Esophagus (tissue), 2 donors: ENCODE measurements around the gene UBE2L5. TPM values are rescaled to one million over a fixed set of nuclear protein-coding genes. Genes with fewer than 3 reads are reported as not detected.

ENCODE experiments used
- H3K27ac ChIP-seq, 2 donors: one replicate each; pipeline ENCODE4 v1.5.1; 2013; ENCODE audit warnings: low read depth in 2 of 2, mild to moderate bottlenecking in 2 of 2, inconsistent platforms in 1 of 2, low read length in 1 of 2, moderate library complexity in 1 of 2
- H3K27me3 ChIP-seq, 2 donors: one replicate each; pipeline ENCODE4 v1.6.1; 2013; ENCODE audit warnings: low read length in 2 of 2, control low read depth in 1 of 2, mild to moderate bottlenecking in 1 of 2; ENCODE audit not compliant: insufficient read depth in 2 of 2, control insufficient read depth in 1 of 2
- H3K36me3 ChIP-seq, 2 donors: one replicate each; pipeline ENCODE4 v1.6.1; 2013; ENCODE audit warnings: low read length in 1 of 2; ENCODE audit not compliant: control insufficient read depth in 2 of 2, insufficient read depth in 2 of 2
- H3K4me1 ChIP-seq, 2 donors: one replicate each; pipeline ENCODE4 v1.6.1; 2013; ENCODE audit warnings: low read length in 1 of 2; ENCODE audit not compliant: control insufficient read depth in 2 of 2, insufficient read depth in 2 of 2
- H3K4me3 ChIP-seq, 2 donors: one replicate each; pipeline ENCODE4 v1.5.1; 2013; ENCODE audit warnings: low read length in 2 of 2, mild to moderate bottlenecking in 2 of 2, low read depth in 1 of 2, moderate library complexity in 1 of 2
- H3K9me3 ChIP-seq, 2 donors: one replicate each; pipeline ENCODE4 v1.6.1; 2013; ENCODE audit warnings: mild to moderate bottlenecking in 2 of 2, low read depth in 1 of 2, low read length in 1 of 2, moderate library complexity in 1 of 2; ENCODE audit not compliant: control insufficient read depth in 2 of 2, insufficient read depth in 1 of 2
- WGBS, 2 donors: extraction: QIAGEN DNeasy Blood & Tissue Kit; methylation state at CpG; one replicate each; pipeline ENCODE4 v1.1.7; 2013; 5-methylcytosine and 5-hydroxymethylcytosine counted together
- polyA plus RNA-seq, 2 donors: library from polyadenylated mRNA; stranded (reverse); fragments of 200-250 nt; gene quantifications; one replicate each; pipeline ENCODE4 v1.2.3, GENCODE V29; 2013
- donor health status: healthy with polysubstance abuse.
- donor health status: Bipolar disorder and iron deficiency.

The UBE2L5 gene
- polyA plus RNA-seq, 2 donors: 0.06 to 0.45 TPM

DNA sequence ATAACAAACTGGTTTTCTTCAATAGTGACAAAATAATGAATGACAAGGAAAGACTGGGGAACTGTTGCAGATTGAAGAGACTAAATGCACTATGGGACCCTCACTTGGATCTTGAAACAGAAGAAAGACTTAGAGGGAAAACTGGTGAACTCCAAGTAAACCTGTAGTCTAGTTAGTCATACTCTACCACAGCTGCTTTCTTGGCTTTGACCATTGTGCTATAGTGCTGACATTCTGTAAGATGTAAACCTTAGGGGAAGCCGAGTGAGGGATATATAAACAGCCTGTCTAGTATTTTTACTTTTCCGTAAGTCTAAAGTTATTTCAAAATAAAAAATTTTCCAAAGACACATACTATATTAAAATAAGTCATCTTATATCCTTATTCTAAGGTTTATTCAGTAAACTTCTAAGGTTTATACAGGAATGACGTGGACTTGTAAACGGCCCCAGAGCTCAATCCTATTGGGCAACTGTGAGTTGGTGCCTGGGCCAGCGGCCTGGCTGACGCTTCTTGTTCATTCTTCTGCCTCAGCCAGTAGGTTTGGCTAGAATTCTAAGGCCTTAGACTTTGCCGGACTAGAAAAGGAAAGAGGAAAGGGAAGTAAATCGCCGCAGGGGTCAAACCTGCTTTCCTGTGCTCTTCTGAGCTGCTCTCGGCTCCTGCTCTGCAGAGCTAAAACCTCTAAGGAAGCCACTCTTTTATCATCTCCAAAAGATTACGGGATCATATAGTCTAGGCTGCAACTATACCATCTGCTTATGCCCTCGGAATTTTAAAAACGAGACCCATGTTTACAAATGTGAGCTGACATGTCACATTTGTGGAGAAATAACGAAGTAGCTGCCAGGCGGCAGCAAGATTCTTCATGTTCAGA lies 33.6 kb upstream of the UBE2L5 start:
- H3K4me3 ChIP-seq: no peak overlapping the region
- no peaks in the 10 kb centered on the region for H3K4me1 ChIP-seq
- H3K27ac ChIP-seq: peak overlapping the region; percentile 77 to 83
- no peaks in the 10 kb centered on the region for H3K9me3 ChIP-seq
- WGBS, 2 donors: 21 to 35% methylated on average over 15 of the region's 15 CpGs
- H3K27me3 ChIP-seq: no peaks in the 10 kb centered on the region
- H3K36me3 ChIP-seq: no peaks in the 10 kb centered on the region

DNA sequence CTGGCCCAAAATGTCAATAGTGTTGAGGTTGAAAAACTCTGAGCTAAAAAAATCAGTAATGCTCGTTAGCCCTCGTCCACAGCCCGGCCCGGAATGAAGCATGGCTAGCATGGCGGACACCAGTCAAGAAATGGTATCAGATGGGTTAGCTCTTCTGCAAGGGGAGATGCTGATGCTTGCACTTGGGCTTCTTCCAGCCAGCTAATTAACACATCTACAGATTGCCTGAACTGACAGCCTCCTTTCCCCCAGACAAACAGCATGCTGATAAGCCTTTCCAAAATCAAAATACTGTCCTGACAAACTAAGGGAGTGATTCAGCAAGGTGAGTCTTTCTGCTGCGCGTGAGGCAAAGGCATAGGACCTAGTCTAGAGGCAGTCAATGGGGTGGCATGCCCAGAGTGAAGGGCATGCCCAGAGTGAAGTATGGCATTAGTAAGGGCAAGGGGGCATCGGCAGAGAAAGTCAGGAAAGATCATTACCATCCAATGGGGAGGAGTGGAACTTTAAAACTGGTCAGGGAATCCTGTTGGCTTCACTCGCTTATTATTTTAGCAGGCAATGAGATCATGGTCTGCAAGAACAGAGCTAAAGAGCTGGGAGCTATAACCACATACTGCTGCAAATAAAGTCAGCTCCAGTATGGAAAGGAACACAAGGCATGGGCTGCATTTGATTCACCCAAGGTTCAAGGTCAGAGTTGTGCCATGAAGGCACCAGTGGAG lies 30.2 kb upstream of the UBE2L5 start:
- WGBS, 2 donors: 90 to 92% methylated on average over 9 of the region's 9 CpGs
- no peaks in the 10 kb centered on the region for H3K9me3 ChIP-seq
- H3K36me3 ChIP-seq: no peaks in the 10 kb centered on the region
- H3K4me3 ChIP-seq: no peak overlapping the region
- H3K27ac ChIP-seq: no peak overlapping the region
- no peaks in the 10 kb centered on the region for H3K27me3 ChIP-seq
- H3K4me1 ChIP-seq: no peaks in the 10 kb centered on the region

DNA sequence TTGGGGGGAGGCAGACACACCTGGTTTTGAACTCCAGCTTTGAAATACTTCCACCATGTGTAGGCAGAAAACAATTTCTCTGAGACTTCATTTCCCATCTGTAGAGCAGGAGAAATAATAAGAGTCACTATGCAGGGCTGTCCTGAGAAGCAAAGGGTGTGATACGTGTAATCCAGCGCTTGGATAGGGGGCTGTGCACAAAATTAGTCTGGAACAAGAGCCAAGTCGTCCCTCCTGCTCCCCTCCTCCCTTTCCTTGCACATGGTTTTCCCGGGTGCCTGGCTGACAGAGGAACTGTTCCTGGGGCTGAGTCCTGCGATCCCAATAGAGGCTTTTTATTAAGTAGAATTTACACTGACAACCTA lies 29.6 kb upstream of the UBE2L5 start:
- Histone ChIP-seq H3K27me3 (no peaks in the 10 kb centered on the region), H3K4me1 (no peaks in the 10 kb centered on the region)
- 67 to 70% methylated on average over 5 of the region's 5 CpGs for WGBS, 2 donors

GRCh38 chr13:30394751-30395191 lies 27.5 kb upstream of the UBE2L5 start:
- H3K9me3 ChIP-seq: no peaks in the 10 kb centered on the region
- no peaks in the 10 kb centered on the region for H3K36me3 ChIP-seq
- no peaks in the 10 kb centered on the region for H3K27me3 ChIP-seq
- H3K27ac ChIP-seq: peak overlapping the region; percentile 90 to 99
- H3K4me1 ChIP-seq: no peaks in the 10 kb centered on the region
- WGBS, 2 donors: 0 to 1% methylated on average over 7 of the region's 7 CpGs
- peak overlapping the region; percentile 37 to 68 for H3K4me3 ChIP-seq

More for the DNA sequence above, 29.6 kb upstream of the UBE2L5 start:
- Histone ChIP-seq H3K4me3 (no peak overlapping the region), H3K36me3 (no peaks in the 10 kb centered on the region), H3K27ac (no peak overlapping the region), H3K9me3 (no peaks in the 10 kb centered on the region)

DNA sequence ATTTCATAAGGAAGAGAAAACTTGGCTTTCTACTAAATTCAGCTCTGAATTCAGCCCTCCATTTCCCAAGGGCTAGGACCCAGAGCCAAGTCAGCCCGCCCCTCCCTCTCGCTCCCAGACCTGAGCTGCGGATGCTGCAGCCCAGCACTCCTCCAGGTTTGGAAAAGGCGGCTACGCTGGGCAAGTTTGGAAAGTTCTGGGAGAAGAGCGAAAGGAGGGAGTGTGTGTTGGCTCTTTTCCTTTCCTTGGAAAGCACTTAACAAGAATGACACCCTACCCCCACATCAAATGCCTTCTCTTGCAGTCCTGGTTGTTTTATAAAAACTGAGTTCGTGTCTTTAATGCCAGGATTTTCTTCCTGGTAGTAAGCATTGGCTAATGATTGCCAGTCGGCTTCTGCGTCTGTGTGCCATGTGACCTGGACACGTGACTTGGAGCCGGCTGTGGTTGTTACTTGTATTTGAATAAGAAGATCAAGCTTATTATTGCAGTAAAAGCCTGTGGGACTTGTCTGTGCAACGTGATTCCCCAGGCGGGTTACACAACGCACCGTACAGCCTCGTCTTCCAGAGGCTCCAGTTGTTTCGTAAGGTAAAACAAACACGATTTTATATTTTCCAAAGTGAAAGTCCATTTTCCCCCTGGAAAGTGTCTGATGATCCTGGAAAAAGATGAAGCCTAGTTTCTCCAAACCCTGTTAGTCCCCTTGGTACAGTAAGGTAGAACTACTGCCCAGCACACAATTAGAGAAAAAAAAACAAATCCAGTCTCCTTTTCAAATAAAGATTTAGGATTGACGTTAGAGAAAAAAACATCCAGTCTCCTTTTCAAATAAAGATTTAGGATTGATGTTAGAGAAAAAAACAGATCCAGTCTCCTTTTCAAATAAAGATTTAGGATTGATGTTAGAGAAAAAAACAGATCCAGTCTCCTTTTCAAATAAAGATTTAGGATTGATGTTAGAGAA lies 26.8 kb upstream of the UBE2L5 start:
- Histone ChIP-seq H3K4me1 (no peaks in the 10 kb centered on the region), H3K27me3 (no peaks in the 10 kb centered on the region), H3K9me3 (no peaks in the 10 kb centered on the region), H3K27ac (peak overlapping the region; percentile 90 to 99), H3K4me3 (peak overlapping the region; percentile 37 to 68), H3K36me3 (no peaks in the 10 kb centered on the region)
- WGBS, 2 donors: 1 to 3% methylated on average over 19 of the region's 19 CpGs

DNA sequence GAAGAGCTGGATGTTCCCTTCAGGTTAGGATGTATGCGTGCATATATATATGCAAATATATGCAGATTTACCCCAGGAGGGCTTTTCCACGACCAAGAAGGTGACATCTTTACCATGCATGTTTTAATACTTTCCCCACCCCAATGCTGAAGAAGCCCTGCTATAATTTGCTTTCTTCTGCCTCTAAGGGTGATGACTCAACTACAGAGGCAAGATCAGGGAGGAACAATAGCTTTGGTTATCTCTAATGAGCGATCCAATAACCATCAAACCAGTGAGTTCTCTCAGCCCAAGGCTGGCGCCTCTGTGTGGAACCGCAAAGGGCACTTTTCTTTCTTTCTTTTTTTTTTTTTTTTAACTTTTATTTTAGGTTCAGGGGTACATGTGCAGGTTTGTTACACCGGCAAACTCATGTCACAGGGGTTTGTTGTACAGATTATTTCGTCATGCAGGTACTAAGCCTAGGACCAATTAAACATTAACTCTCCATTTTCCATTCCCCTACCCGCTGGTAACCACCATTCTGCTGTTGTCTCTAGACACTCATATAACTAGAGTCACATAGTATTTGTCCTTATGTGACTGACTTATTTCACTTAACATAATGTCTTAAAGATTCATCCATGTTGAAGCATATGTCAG lies 25.7 kb upstream of the UBE2L5 start:
- Histone ChIP-seq H3K36me3 (no peaks in the 10 kb centered on the region), H3K27ac (peak overlapping the region in 1 of 2 donors; percentile 16), H3K9me3 (no peaks in the 10 kb centered on the region), H3K4me3 (no peak overlapping the region), H3K4me1 (no peaks in the 10 kb centered on the region), H3K27me3 (no peaks in the 10 kb centered on the region)
- 51 to 56% methylated on average over 8 of the region's 8 CpGs for WGBS, 2 donors

GRCh38 chr13:30398601-30399072 lies 23.7 kb upstream of the UBE2L5 start:
- no peak overlapping the region for H3K4me3 ChIP-seq
- H3K27ac ChIP-seq: peak overlapping the region in 1 of 2 donors; percentile 26
- 66 to 69% methylated on average over 7 of the region's 7 CpGs for WGBS, 2 donors
- H3K27me3 ChIP-seq: no peaks in the 10 kb centered on the region
- no peaks in the 10 kb centered on the region for H3K4me1 ChIP-seq
- no peaks in the 10 kb centered on the region for H3K36me3 ChIP-seq
- no peaks in the 10 kb centered on the region for H3K9me3 ChIP-seq

- Histone ChIP-seq H3K4me1 (no peaks in the 10 kb centered on the region), H3K9me3 (no peaks in the 10 kb centered on the region), H3K36me3 (no peaks in the 10 kb centered on the region), H3K4me3 (no peak overlapping the region), H3K27ac (no peak overlapping the region), H3K27me3 (no peaks in the 10 kb centered on the region)
- 97% methylated on average over 2 of the region's 2 CpGs for WGBS, 2 donors
These were observed 21.9 kb upstream of the UBE2L5 start for GRCh38 chr13:30400376-30400775.
